Naive thymus-derived CD4-positive, alpha-beta T cell (primary cell): ENCODE results near the gene KDM4C. TPM values are rescaled to one million over a fixed set of nuclear protein-coding genes. Genes with fewer than 3 reads are reported as not detected.

Experiments
- ATAC-seq: fragments of 150-1000 bp; cut with Tn5 transposase; 2 replicates; pipeline ENCODE4 v1.10.0; 2021; ENCODE audit warnings: mild to moderate bottlenecking, moderate library complexity
- CTCF ChIA-PET: fragments of 350-600 bp; sonication (Branson Sonifier 250); formaldehyde crosslinking; loops from one replicate; lab custom pipeline; 2021; ENCODE audit warnings: antibody characterized with exemption; lab: Charles Lee
- POLR2A ChIA-PET: fragments of 350-600 bp; sonication (Branson Sonifier 250); formaldehyde crosslinking; loops from one replicate; lab custom pipeline; 2021; ENCODE audit warnings: antibody characterized with exemption, inconsistent platforms; lab: Charles Lee
- DNase-seq, 9 donors: peaks; one replicate each; pipeline versions ENCODE4 v3.0.0 to v3.0.0-alpha.2; 2020 to 2022; ENCODE audit warnings: mixed read lengths in 1 of 9
- H3K27ac ChIP-seq: one replicate; pipeline ENCODE4 v1.7.0; 2013; ENCODE audit warnings: mild to moderate bottlenecking, low read depth, low read length, moderate library complexity
- H3K27me3 ChIP-seq, 2 donors: one replicate each; pipeline ENCODE4 v1.7.0; 2013; ENCODE audit warnings: low read length in 2 of 2, mild to moderate bottlenecking in 2 of 2, moderate library complexity in 2 of 2; ENCODE audit not compliant: control insufficient read depth in 2 of 2, insufficient read depth in 2 of 2
- H3K36me3 ChIP-seq, 3 experiments: 1 replicate in 2 of 3; 2 replicates in 1 of 3; pipeline ENCODE4 v1.7.0; 2013; ENCODE audit warnings: low read length in 3 of 3, mild to moderate bottlenecking in 3 of 3, moderate library complexity in 1 of 3; ENCODE audit not compliant: insufficient read depth in 3 of 3, control insufficient read depth in 2 of 3
- H3K4me1 ChIP-seq, 2 donors: one replicate each; pipeline ENCODE4 v1.7.0; 2013; ENCODE audit warnings: low read length in 2 of 2, mild to moderate bottlenecking in 2 of 2, moderate library complexity in 1 of 2; ENCODE audit not compliant: control insufficient read depth in 2 of 2, insufficient read depth in 2 of 2
- H3K4me3 ChIP-seq: 2 replicates; pipeline ENCODE4 v1.7.0; 2013; ENCODE audit warnings: mild to moderate bottlenecking, low read length
- H3K9me3 ChIP-seq, 3 experiments: 1 replicate in 2 of 3; 2 replicates in 1 of 3; pipeline ENCODE4 v1.7.0; 2013; ENCODE audit warnings: low read length in 3 of 3; ENCODE audit not compliant: control insufficient read depth in 2 of 3
- H3K27ac Mint-ChIP-seq, 9 donors: one replicate each; pipeline ENCODE4 v1.8.0; 2020 to 2022; ENCODE audit warnings: mixed read lengths in 9 of 9, mild to moderate bottlenecking in 8 of 9, moderate library complexity in 5 of 9, inconsistent platforms in 2 of 9
- H3K27me3 Mint-ChIP-seq, 5 donors: one replicate each; pipeline ENCODE4 v1.8.0; 2021 to 2022; ENCODE audit warnings: mixed read lengths in 5 of 5, mild to moderate bottlenecking in 1 of 5
- H3K36me3 Mint-ChIP-seq, 5 donors: one replicate each; pipeline ENCODE4 v1.8.0; 2020 to 2022; ENCODE audit warnings: mixed read lengths in 5 of 5, mild to moderate bottlenecking in 3 of 5, inconsistent platforms in 1 of 5
- H3K4me1 Mint-ChIP-seq, 7 donors: one replicate each; pipeline ENCODE4 v1.8.0; 2020 to 2022; ENCODE audit warnings: mixed read lengths in 7 of 7, mild to moderate bottlenecking in 3 of 7, inconsistent platforms in 1 of 7
- H3K4me3 Mint-ChIP-seq, 10 donors: one replicate each; pipeline ENCODE4 v1.8.0; 2020 to 2022; ENCODE audit warnings: mild to moderate bottlenecking in 10 of 10, mixed read lengths in 10 of 10, moderate library complexity in 6 of 10, inconsistent platforms in 2 of 10
- H3K9me3 Mint-ChIP-seq, 11 donors: one replicate each; pipeline ENCODE4 v1.8.0; 2020 to 2022; ENCODE audit warnings: mixed read lengths in 11 of 11, mild to moderate bottlenecking in 4 of 11, inconsistent platforms in 1 of 11, moderate library complexity in 1 of 11
- intact Hi-C, 2 donors: fragments of 100-400 bp; cut with micrococcal nuclease; formaldehyde crosslinking; loops; one replicate each; pipeline ENCODE4 v1.15.1; 2023
- polyA plus RNA-seq, 2 donors: library from polyadenylated mRNA; unstranded; fragments of 300-500 nt; fragmentation: Illumina TruSeq; gene quantifications; one replicate each; pipeline ENCODE4 v1.2.3, GENCODE V29; 2021
- total RNA-seq, 6 experiments: library from RNA in 5 of 6; stranded (reverse) in 5 of 6; gene quantifications; 1 replicate in 5 of 6; 2 replicates in 1 of 6; pipeline ENCODE4 v1.2.3 and lab custom pipeline; 2021 to 2026

Gene KDM4C
- total and polyA plus RNA-seq, 7 experiments from 2014 or later: 38.5 to 100 (median 91.3) TPM

DNA sequence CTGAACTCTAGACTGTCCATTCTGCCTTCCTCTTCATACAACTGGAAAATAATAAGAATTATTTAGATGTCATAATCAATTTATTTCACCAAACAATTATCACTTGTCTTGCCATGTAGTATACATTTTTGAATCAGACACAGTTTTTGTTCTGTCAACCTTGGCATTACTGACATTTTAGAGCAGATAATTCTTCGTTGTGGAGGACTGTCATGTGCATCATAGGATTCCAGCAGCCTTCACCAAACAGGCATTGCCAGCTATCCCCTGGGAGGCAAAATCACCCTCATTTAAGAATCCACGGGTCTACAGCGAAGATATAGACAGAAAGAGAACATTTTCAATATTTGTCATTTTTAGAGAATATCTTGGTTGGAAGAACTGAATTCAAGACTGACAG lies 293.9 kb downstream of the KDM4C start:
- intact Hi-C loops: loop anchor here (1.0 to 10.0 kb wide), 7 partner anchors 135 to 1843 kb away; no protein-coding TSS in a partner anchor
- Mint-ChIP-seq H3K27me3 (no peaks in the 10 kb centered on the region), H3K4me1 (peaks cover 0 to 7% (median 5%) of the 10 kb centered on the region in 7 donors), H3K9me3 (peaks cover 0 to 1% (median 0%) of the 10 kb centered on the region in 11 donors), H3K27ac (peak overlapping the region in 1 of 9 donors; percentile 48), H3K36me3 (peaks cover 16 to 52% (median 41%) of the 10 kb centered on the region in 5 donors), H3K4me3 (no peak overlapping the region)
- Histone ChIP-seq H3K27ac (no peak overlapping the region), H3K9me3 (no peaks in the 10 kb centered on the region), H3K27me3 (no peaks in the 10 kb centered on the region), H3K4me1 (no peaks in the 10 kb centered on the region), H3K4me3 (no peak overlapping the region), H3K36me3 (peaks cover 0 to 27% (median 0%) of the 10 kb centered on the region in 3 experiments)
- ChIA-PET CTCF (interaction anchor here (0.6 kb wide), 1 partner anchor 16 kb away, joined by 3 read pairs; no protein-coding TSS in a partner anchor), POLR2A (no interaction called here)
- ATAC-seq (no peak), DNase-seq (no peak)

DNA sequence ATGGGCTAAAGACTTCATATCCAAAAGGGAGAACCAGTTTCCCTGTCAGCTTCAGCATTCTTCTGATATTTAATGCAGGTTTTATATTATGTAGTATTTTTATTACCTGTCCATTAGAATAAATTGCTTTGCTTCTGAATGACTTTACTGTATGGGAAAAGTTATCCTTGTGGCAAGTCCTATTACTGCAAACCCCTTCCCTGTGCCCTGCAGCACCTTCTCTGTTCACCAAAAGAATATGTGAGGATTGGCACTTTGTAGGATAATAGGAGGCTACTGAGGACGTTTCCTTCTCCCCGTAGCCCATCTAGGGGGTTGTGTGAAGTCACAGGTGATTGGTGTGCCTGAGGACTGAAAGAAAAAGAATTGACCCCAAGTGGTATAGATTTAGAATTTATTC lies 296.1 kb downstream of the KDM4C start:
- no peaks in the 10 kb centered on the region for H3K27me3 ChIP-seq
- ChIA-PET POLR2A (no interaction called here), CTCF (no interaction called here)
- Mint-ChIP-seq H3K36me3 (peaks cover 9 to 37% (median 31%) of the 10 kb centered on the region in 5 donors), H3K9me3 (peaks cover 0 to 1% (median 0%) of the 10 kb centered on the region in 11 donors), H3K27ac (peak overlapping the region in 3 of 9 donors; percentile 8 to 88 (median 17)), H3K27me3 (no peaks in the 10 kb centered on the region), H3K4me3 (no peak overlapping the region), H3K4me1 (peaks cover 0 to 7% (median 5%) of the 10 kb centered on the region in 7 donors)
- no peak overlapping the region for H3K27ac ChIP-seq
- intact Hi-C loops: loop anchor here (2.0 to 10.0 kb wide), 4 partner anchors 227 to 1841 kb away; no protein-coding TSS in a partner anchor
- DNase-seq (no peak), ATAC-seq (no peak)
- no peak overlapping the region for H3K4me3 ChIP-seq
- H3K9me3 ChIP-seq: no peaks in the 10 kb centered on the region
- no peaks in the 10 kb centered on the region for H3K4me1 ChIP-seq
- H3K36me3 ChIP-seq: peaks cover 0 to 21% (median 2%) of the 10 kb centered on the region in 3 experiments

DNA sequence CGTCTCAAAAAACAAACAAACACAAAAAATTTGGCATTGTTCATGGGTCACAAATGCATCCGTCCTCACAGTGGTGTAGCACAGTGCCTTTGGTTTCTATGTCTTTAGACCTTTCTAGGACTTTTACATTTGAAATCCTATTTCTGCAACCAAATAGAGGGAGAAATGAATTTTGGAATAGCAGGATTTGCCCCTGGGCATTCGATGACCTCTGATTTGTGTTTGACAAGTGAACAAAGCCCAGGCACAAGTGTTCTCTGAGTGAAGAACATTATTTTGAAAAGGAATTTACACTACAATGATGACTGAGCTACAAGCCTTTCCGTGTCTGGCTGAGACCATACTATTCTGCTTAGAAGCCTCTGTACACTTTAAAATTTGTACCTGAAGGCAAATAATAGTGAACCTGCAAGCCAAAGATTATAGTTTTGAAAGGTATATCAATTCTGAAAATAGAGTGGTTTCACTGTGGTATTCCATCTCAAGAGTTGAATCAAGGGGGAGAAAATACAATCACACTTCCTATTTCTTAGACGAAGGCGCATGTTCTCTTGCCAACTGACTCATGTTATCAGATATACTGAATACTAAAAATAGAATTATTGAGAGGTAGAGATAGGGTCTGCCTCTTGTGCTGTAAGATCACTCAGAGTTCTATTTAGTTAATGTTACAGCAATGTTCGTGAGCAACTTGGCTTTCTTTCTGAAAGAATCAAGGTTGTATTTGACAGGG lies 297.6 kb downstream of the KDM4C start:
- Histone ChIP-seq H3K27ac (no peak overlapping the region), H3K36me3 (peaks cover 0 to 9% (median 2%) of the 10 kb centered on the region in 3 experiments), H3K9me3 (no peaks in the 10 kb centered on the region), H3K4me3 (no peak overlapping the region), H3K27me3 (no peaks in the 10 kb centered on the region), H3K4me1 (no peaks in the 10 kb centered on the region)
- Mint-ChIP-seq H3K4me3 (no peak overlapping the region), H3K4me1 (peaks cover 0 to 7% (median 5%) of the 10 kb centered on the region in 7 donors), H3K36me3 (peaks cover 3 to 34% (median 22%) of the 10 kb centered on the region in 5 donors), H3K27ac (peak overlapping the region in 1 of 9 donors; percentile 30), H3K27me3 (no peaks in the 10 kb centered on the region), H3K9me3 (peaks cover 0 to 1% (median 0%) of the 10 kb centered on the region in 11 donors)
- intact Hi-C loops: loop anchor here (10.0 kb wide), 2 partner anchors 919 to 1839 kb away; no protein-coding TSS in a partner anchor
- ChIA-PET CTCF (no interaction called here), POLR2A (no interaction called here)
- DNase-seq: no peak
- no peak for ATAC-seq

GRCh38 chr9:7056254-7056653 lies 298.5 kb downstream of the KDM4C start:
- Mint-ChIP-seq H3K27ac (no peak overlapping the region), H3K36me3 (peaks cover 6 to 42% (median 28%) of the 10 kb centered on the region in 5 donors), H3K27me3 (no peaks in the 10 kb centered on the region), H3K4me3 (no peak overlapping the region), H3K4me1 (peaks cover 0 to 7% (median 5%) of the 10 kb centered on the region in 7 donors), H3K9me3 (peaks cover 0 to 1% (median 0%) of the 10 kb centered on the region in 11 donors)
- Histone ChIP-seq H3K4me3 (no peak overlapping the region), H3K9me3 (no peaks in the 10 kb centered on the region), H3K27me3 (no peaks in the 10 kb centered on the region), H3K4me1 (no peaks in the 10 kb centered on the region), H3K36me3 (peaks cover 0 to 7% (median 2%) of the 10 kb centered on the region in 3 experiments), H3K27ac (no peak overlapping the region)
- DNase-seq (no peak), ATAC-seq (no peak)
- POLR2A ChIA-PET: no interaction called here
- CTCF ChIA-PET: no interaction called here
- intact Hi-C loops: loop anchor here (10.0 kb wide), 2 partner anchors 919 to 1839 kb away; no protein-coding TSS in a partner anchor

DNA sequence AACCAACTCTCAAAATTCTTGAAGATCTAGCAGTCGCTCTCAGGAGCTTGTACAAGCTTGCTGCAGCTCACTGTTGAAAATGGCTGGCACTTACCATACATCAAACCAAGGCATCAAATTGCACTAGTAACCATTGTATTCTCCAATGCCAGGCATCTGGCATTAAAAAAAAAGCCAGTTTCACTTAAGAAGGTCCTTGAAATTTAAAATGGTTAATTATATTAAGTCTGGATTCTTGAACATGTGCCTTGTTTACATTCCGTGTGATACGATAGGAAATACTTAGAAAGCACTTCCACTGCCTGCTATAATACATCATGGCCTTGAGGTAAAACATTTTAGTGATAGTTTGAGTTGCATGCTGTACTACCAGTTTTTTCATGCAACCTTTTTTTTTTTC lies 300.7 kb downstream of the KDM4C start:
- H3K27ac Mint-ChIP-seq: peak overlapping the region in 1 of 9 donors; percentile 13
- H3K4me3 ChIP-seq: no peak overlapping the region
- DNase-seq (no peak), ATAC-seq (no peak)
- peaks cover 0 to 5% (median 0%) of the 10 kb centered on the region in 7 donors for H3K4me1 Mint-ChIP-seq
- H3K27me3 Mint-ChIP-seq: no peaks in the 10 kb centered on the region
- peaks cover 0 to 5% (median 2%) of the 10 kb centered on the region in 3 experiments for H3K36me3 ChIP-seq
- ChIA-PET CTCF (interaction anchor here (0.6 kb wide), 1 partner anchor 105 kb away, joined by 3 read pairs; no protein-coding TSS in a partner anchor), POLR2A (no interaction called here)
- H3K9me3 ChIP-seq: no peaks in the 10 kb centered on the region
- H3K27me3 ChIP-seq: no peaks in the 10 kb centered on the region
- no peaks in the 10 kb centered on the region for H3K4me1 ChIP-seq
- intact Hi-C loops: loop anchor here (10.0 kb wide), 2 partner anchors 916 to 1836 kb away; no protein-coding TSS in a partner anchor
- H3K4me3 Mint-ChIP-seq: no peak overlapping the region
- H3K36me3 Mint-ChIP-seq: peaks cover 3 to 47% (median 32%) of the 10 kb centered on the region in 5 donors
- H3K27ac ChIP-seq: no peak overlapping the region
- no peaks in the 10 kb centered on the region for H3K9me3 Mint-ChIP-seq

GRCh38 chr9:7067169-7067568 lies 309.4 kb downstream of the KDM4C start:
- H3K27ac Mint-ChIP-seq: no peak overlapping the region
- no peak overlapping the region for H3K4me3 Mint-ChIP-seq
- no peak for ATAC-seq

More at GRCh38 chr9:7067169-7067568, 309.4 kb downstream of the KDM4C start:
- H3K36me3 ChIP-seq: no peaks in the 10 kb centered on the region
- Mint-ChIP-seq H3K9me3 (no peaks in the 10 kb centered on the region), H3K4me1 (peaks cover 0 to 2% (median 0%) of the 10 kb centered on the region in 7 donors), H3K36me3 (peaks cover 0 to 46% (median 15%) of the 10 kb centered on the region in 5 donors), H3K27me3 (no peaks in the 10 kb centered on the region)
- DNase-seq: no peak
- no peak overlapping the region for H3K27ac ChIP-seq
- no peak overlapping the region for H3K4me3 ChIP-seq
- ChIA-PET CTCF (no interaction called here), POLR2A (no interaction called here)
- intact Hi-C loops: no loop called here
- no peaks in the 10 kb centered on the region for H3K4me1 ChIP-seq
- no peaks in the 10 kb centered on the region for H3K27me3 ChIP-seq
- H3K9me3 ChIP-seq: no peaks in the 10 kb centered on the region
